H1 (cell line): ENCODE data around the gene GNAT2. TPM values are rescaled to one million over a fixed set of nuclear protein-coding genes. Genes with fewer than 3 reads are reported as not detected.

Experiments
- microRNA counts: library from miRNA; unstranded; fragments of <30 nt; microRNA quantifications from one replicate; lab custom pipeline; 2015
- polyA plus RNA-seq, 7 experiments: library from polyadenylated mRNA; depleted of rRNA in 3 of 7; stranded (reverse) in 5 of 7; unstranded in 2 of 7; fragments of >200 nt in 5 of 7; fragments of 200-250 nt in 2 of 7; gene quantifications; 1 replicate in 5 of 7; 2 replicates in 1 of 7; 4 replicates in 1 of 7; pipeline versions ENCODE4 v1.2.1 to v1.2.3, GENCODE V29; 2011 to 2013; ENCODE audit warnings: missing spikeins in 2 of 7, mixed read lengths in 2 of 7
- small RNA-seq: library from polyadenylated mRNA; stranded (forward); fragments of <200 nt; extraction: miRNeasy Mini kit (QIAGEN cat#:217004); gene quantifications from one replicate; pipeline ENCODE3, GENCODE V24; 2013; ENCODE audit not compliant: insufficient read depth
- total RNA-seq: library from RNA; stranded (reverse); fragmentation: NEBNext Ultra II Directional; extraction: Animal tissue kit (Norgen Biotek cat#: 25700); gene quantifications from 2 replicates; pipeline ENCODE4 v1.2.1, GENCODE V29; 2021

Gene GNAT2
- total and polyA plus RNA-seq, 2 of the 8 experiments (the other 6 are each of a cell fraction or from before 2014, with no cell fraction given), result 0.05 TPM; not detected in 1

MicroRNA genes within 50 kb of the gene (microRNA counts, 767-probe panel; counts per million panel counts)
- 879 counts per million, percentile 95 among the panel's probes with 10 or more counts for microRNA hsa-miR-197-3p (lab: Ali Mortazavi, UCI)

Small RNA genes within 50 kb of the gene (small RNA-seq; reads per million reads assigned to genes)
- not detected for gene RNU6V

Other genes starting within 250 kb of the GNAT2 start
- 67.4 and 69.6 TPM in 2 replicates for gene SORT1, start 221.7 kb downstream of the GNAT2 start, total RNA-seq
- 15.3 and 18.7 TPM in 2 replicates for gene SORT1, start 221.7 kb downstream of the GNAT2 start, polyA plus RNA-seq (2011; rRNA removed)
- 147 and 166 TPM in 2 replicates for gene PSMA5, start 193.2 kb downstream of the GNAT2 start, total RNA-seq
- gene PSMA5, start 193.2 kb downstream of the GNAT2 start, polyA plus RNA-seq (2011; rRNA removed), result 73.3 and 140 TPM in 2 replicates
- 1.5 and 1.7 TPM in 2 replicates for gene SYPL2, start 153.1 kb downstream of the GNAT2 start, total RNA-seq
- gene SYPL2, start 153.1 kb downstream of the GNAT2 start, polyA plus RNA-seq (2011; rRNA removed), result 1.5 and 1.6 TPM in 2 replicates
- gene ATXN7L2, start 135.7 kb downstream of the GNAT2 start, total RNA-seq, result 9.3 and 9.8 TPM in 2 replicates
- gene ATXN7L2, start 135.7 kb downstream of the GNAT2 start, polyA plus RNA-seq (2011; rRNA removed), result 8.1 and 12.3 TPM in 2 replicates
- 3.6 and 4.3 TPM in 2 replicates for gene CYB561D1, start 125.5 kb downstream of the GNAT2 start, total RNA-seq
- gene CYB561D1, start 125.5 kb downstream of the GNAT2 start, polyA plus RNA-seq (2011; rRNA removed), result 3.8 and 6.8 TPM in 2 replicates
- 2.4 and 2.7 TPM in 2 replicates for gene AMIGO1, start 109.9 kb downstream of the GNAT2 start, total RNA-seq
- 1.5 and 2.4 TPM in 2 replicates for gene AMIGO1, start 109.9 kb downstream of the GNAT2 start, polyA plus RNA-seq (2011; rRNA removed)
- 0.15 and 0.41 TPM in 2 replicates for gene GPR61, start 79.7 kb downstream of the GNAT2 start, total RNA-seq
- gene GPR61, start 79.7 kb downstream of the GNAT2 start, polyA plus RNA-seq (2011; rRNA removed), result 0.53 and 0.63 TPM in 2 replicates
- 9.2 and 9.8 TPM in 2 replicates for gene GNAI3, start 71.0 kb downstream of the GNAT2 start, total RNA-seq
- 1.9 and 4.0 TPM in 2 replicates for gene GNAI3, start 71.0 kb downstream of the GNAT2 start, polyA plus RNA-seq (2011; rRNA removed)
- 67.7 and 69.4 TPM in 2 replicates for gene AMPD2, start 221 bp upstream of the GNAT2 start, total RNA-seq
- 37.2 and 52.8 TPM in 2 replicates for gene AMPD2, start 221 bp upstream of the GNAT2 start, polyA plus RNA-seq (2011; rRNA removed)
- 11.3 and 18.7 TPM in 2 replicates for gene GSTM4, start 36.5 kb upstream of the GNAT2 start, total RNA-seq
- 24.0 and 31.4 TPM in 2 replicates for gene GSTM4, start 36.5 kb upstream of the GNAT2 start, polyA plus RNA-seq (2011; rRNA removed)
- 9.6 and 12.2 TPM in 2 replicates for gene GSTM2, start 48.4 kb upstream of the GNAT2 start, total RNA-seq
- gene GSTM2, start 48.4 kb upstream of the GNAT2 start, polyA plus RNA-seq (2011; rRNA removed), result 20.7 and 23.1 TPM in 2 replicates
- gene GSTM1, start 68.2 kb upstream of the GNAT2 start, total RNA-seq, result 16.5 and 16.7 TPM in 2 replicates
- 38.8 and 42.5 TPM in 2 replicates for gene GSTM1, start 68.2 kb upstream of the GNAT2 start, polyA plus RNA-seq (2011; rRNA removed)
- 0.24 and 0.25 TPM in 2 replicates for gene GSTM5, start 92.6 kb upstream of the GNAT2 start, total RNA-seq
- 0.64 and 0.89 TPM in 2 replicates for gene GSTM5, start 92.6 kb upstream of the GNAT2 start, polyA plus RNA-seq (2011; rRNA removed)
- gene GSTM3, start 121.4 kb upstream of the GNAT2 start, total RNA-seq, result 2.2 and 4.3 TPM in 2 replicates
- gene GSTM3, start 121.4 kb upstream of the GNAT2 start, polyA plus RNA-seq (2011; rRNA removed), result 3.0 and 5.1 TPM in 2 replicates
- not detected in 2 replicates for gene EPS8L3, start 144.3 kb upstream of the GNAT2 start, total RNA-seq
- not detected in 2 replicates for gene EPS8L3, start 144.3 kb upstream of the GNAT2 start, polyA plus RNA-seq (2011; rRNA removed)